ENCODE measurements around the gene SNAI3. TPM values are rescaled to one million over a fixed set of nuclear protein-coding genes. Genes with fewer than 3 reads are reported as not detected.
A peak's percentile ranks its signal among the peaks of the same experiment; 100 is the strongest.

The SNAI3 gene
- total RNA-seq, 6 experiments from 2014 or later = 0.15 to 0.98 (median 0.35) TPM

DNA sequence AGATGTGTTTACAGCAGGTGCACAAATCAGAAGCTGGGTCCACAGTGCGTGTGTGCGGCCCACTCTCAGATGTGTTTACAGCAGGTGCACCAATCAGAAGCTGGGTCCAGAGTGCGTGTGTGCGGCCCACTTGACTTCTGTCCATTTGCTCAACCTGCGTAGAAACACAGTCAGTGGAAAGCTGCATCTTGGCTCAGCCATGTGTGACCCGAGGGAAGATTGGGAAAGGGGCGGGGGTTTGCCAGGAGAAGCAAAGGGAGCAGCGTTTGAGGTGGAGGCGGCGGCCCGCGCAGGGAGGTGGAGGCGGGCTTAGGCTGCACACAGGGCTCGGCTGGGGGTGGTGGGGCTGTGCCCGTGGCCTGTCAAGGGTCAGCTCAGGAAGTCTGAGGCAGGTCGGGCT is 24.2 kb upstream of the SNAI3 start:
- 68% methylated on average over 6 of the region's 16 CpGs for WGBS (ENCODE audit: insufficient coverage, low coverage, low lambda C conversion rate, missing lambda C conversion rate)
- H3K4me1 ChIP-seq = peaks cover 0 to 8% (median 3%) of the 10 kb centered on the region in 4 donors
- H3K36me3 ChIP-seq = peaks cover 0 to 21% (median 7%) of the 10 kb centered on the region in 4 donors
- no peaks in the 10 kb centered on the region for H3K9me3 ChIP-seq
- DNase-seq (no peak), ATAC-seq (no peak)
- no peak overlapping the region for H3K27ac ChIP-seq
- no peak for TF ChIP-seq CTCF (IDR thresholded peaks at IDR 0.05)
- no peak for TF ChIP-seq POLR2A (IDR thresholded peaks at IDR 0.05)
- intact Hi-C loops (cut with DNase I) = no loop called here
- H3K27me3 ChIP-seq = no peaks in the 10 kb centered on the region
- no peak overlapping the region for H3K4me3 ChIP-seq

DNA sequence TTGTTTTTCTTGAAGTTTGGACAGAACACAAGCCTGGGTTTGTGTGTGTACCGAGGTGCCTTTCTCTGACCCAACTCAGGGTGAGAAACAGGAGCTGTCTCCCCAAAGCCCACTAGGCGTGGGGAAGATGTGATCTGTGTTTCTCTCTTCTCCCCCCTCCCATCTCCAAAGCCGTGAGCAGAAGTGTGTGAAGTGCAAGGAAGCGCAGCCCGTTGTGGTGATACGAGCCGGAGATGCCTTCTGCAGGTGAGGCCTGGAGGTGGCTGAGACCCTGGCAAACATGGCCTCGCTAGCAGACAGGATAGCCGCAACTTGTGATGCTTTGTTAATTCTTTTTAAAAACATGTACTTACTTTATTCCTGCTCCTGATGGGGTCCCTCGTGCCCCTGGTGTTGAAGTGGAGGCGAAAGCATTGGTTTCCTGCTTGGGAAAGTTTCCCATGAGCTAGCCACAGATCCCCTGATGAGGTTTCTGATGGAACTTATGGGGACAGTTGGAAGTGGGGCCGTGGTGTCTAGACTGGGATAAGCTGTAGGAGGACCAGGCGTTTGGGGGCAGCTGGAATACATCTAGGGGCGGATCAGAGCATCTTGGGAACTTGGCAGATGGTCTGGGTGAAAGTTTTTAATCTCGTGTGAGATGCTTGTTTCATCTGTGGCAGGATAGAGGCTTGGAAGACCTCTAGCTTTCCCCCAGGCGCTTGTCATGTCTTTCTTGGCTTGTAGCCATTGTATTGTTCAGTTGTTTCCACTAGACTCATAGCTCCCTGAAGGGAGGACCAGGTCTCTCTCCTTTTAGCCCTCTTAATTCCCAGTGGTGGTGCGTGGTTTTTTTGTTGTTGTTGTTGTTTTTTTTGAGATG is 20.9 kb upstream of the SNAI3 start:
- no peak for ATAC-seq
- H3K36me3 ChIP-seq = no peaks in the 10 kb centered on the region
- peak overlapping the region in 1 of 3 donors; percentile 82 for H3K27ac ChIP-seq
- H3K9me3 ChIP-seq = no peaks in the 10 kb centered on the region
- WGBS (ENCODE audit: insufficient coverage, low coverage, low lambda C conversion rate, missing lambda C conversion rate) = 29% methylated on average over 11 of the region's 17 CpGs
- no peak for TF ChIP-seq CTCF (IDR thresholded peaks at IDR 0.05)
- H3K4me1 ChIP-seq = peaks cover 0 to 17% (median 6%) of the 10 kb centered on the region in 4 donors
- peak overlapping the region; percentile 100 for H3K4me3 ChIP-seq
- intact Hi-C loops (cut with DNase I) = no loop called here
- H3K27me3 ChIP-seq = no peaks in the 10 kb centered on the region
- no peak for DNase-seq

DNA sequence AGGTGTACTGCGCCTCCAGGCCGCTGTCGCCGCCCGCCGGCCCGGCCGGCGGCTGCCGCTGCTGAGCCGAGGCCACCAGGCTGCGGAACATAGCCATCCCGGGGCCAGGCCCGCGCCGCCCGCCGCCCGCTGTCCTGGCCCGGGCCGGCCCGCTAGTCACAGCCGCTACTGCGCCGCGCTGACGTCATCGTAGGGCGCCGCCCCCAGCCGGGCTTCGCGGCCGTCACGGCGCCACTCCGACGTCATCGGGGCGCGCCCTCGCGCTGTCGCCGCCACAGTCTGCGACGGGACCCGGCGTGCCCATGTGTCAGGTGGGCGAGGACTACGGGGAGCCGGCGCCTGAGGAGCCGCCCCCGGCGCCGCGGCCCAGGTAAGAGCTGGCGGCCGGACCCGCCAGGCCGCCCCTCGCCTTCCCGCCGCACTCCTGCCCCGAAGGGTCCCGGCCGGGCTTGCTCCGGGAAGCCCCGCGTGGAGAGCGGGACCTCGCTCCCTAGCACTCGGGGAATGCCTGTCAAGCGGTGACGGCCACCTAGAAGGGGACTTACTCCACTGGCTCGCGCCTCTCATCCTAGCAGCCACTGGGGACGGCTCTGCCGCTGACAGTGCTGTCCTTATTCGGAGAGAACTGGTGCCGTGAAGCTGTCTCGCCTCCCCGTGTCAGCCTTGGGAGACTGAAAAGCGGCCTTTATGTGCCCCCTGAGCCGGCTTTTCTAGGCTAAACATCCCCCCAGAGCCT is 20.1 kb upstream of the SNAI3 start, which contains the start of the genes CTU2 and RNF166:
TSS of gene CTU2 (plus strand) at position 275 of the 736 bp plus-strand sequence. CDS start at position 303, 28 bp downstream.
TSS of gene RNF166 (minus strand) at position 180 of the 736 bp plus-strand sequence. CDS start at position 97, 83 bp downstream.
- WGBS (ENCODE audit: insufficient coverage, low coverage, low lambda C conversion rate, missing lambda C conversion rate) = 0% methylated on average over 4 of the region's 86 CpGs

More for the DNA sequence above, 20.1 kb upstream of the SNAI3 start, which contains the start of the genes CTU2 and RNF166:
- DNase-seq (peak; percentile 94 to 96 (median 94)), ATAC-seq (peak; percentile 76 to 85 (median 81))
- no peaks in the 10 kb centered on the region for H3K36me3 ChIP-seq
- H3K4me3 ChIP-seq = peak within 1 kb of the TSS; percentile 100
- peak within 1 kb of the TSS; percentile 53 to 82 (median 75) for H3K27ac ChIP-seq
- no peaks in the 10 kb centered on the region for H3K27me3 ChIP-seq
- TF ChIP-seq CTCF (IDR thresholded peaks at IDR 0.05) = no peak
- TF ChIP-seq POLR2A (IDR thresholded peaks at IDR 0.05) = peak; percentile 84
- H3K4me1 ChIP-seq = peaks cover 0 to 17% (median 6%) of the 10 kb centered on the region in 4 donors
- intact Hi-C loops (cut with DNase I) = no loop called here
- no peaks in the 10 kb centered on the region for H3K9me3 ChIP-seq
